B cell (primary cell): ENCODE results near the gene CCDC144A. TPM values are rescaled to one million over a fixed set of nuclear protein-coding genes. Genes with fewer than 3 reads are reported as not detected.
"Not testable (repeated sequence)": the region's sequence is repeated elsewhere in the genome, so short reads cannot be mapped to it uniquely, and the experiment has no call there.

Experiments used
- ATAC-seq: fragments of 200-7000 bp; cut with Tn5 transposase; one replicate; pipeline ENCODE4 v1.10.0; 2021; ENCODE audit warnings: low read depth, mild to moderate bottlenecking, moderate number of reproducible peaks, moderate library complexity
- CTCF ChIA-PET: fragments of 350-600 bp; sonication (Branson Sonifier 250); formaldehyde crosslinking; loops from one replicate; lab custom pipeline; 2021; ENCODE audit warnings: antibody characterized with exemption, inconsistent platforms; lab: Charles Lee
- POLR2A ChIA-PET: fragments of 350-600 bp; sonication (Branson Sonifier 250); formaldehyde crosslinking; loops from one replicate; lab custom pipeline; 2021; ENCODE audit warnings: antibody characterized with exemption; lab: Charles Lee
- DNase-seq: peaks from one replicate; pipeline ENCODE4 v3.0.0; 2013
- H2AFZ ChIP-seq: 2 replicates; pipeline ENCODE4 v1.6.1; 2012; ENCODE audit warnings: mild to moderate bottlenecking, low read depth, low read length; ENCODE audit not compliant: insufficient read depth, poor library complexity, severe bottlenecking
- H3K27ac ChIP-seq, 2 donors: 1 replicate in 1 of 2; 2 replicates in 1 of 2; pipeline ENCODE4 v1.5.1; 2012 to 2013; ENCODE audit warnings: low read length in 2 of 2, mild to moderate bottlenecking in 2 of 2, moderate library complexity in 1 of 2
- H3K27me3 ChIP-seq, 4 experiments: fragments of 200-600 bp in 1 of 4; sonication (generic) in 1 of 4; replicated peaks in 1 of 4; 1 replicate in 2 of 4; 2 replicates in 2 of 4; pipeline versions ENCODE4 v1.6.1 to v1.7.0; 2013 to 2016; ENCODE audit warnings: low read length in 3 of 4, mild to moderate bottlenecking in 2 of 4, mixed read lengths in 1 of 4, moderate library complexity in 1 of 4; ENCODE audit not compliant: insufficient read depth in 4 of 4, control insufficient read depth in 3 of 4; ENCODE audit errors: control extremely low read depth in 1 of 4
- H3K36me3 ChIP-seq, 2 experiments: replicated peaks in 1 of 2; 1 replicate in 1 of 2; 2 replicates in 1 of 2; pipeline versions ENCODE4 v1.6.1 to v1.7.1; 2013; ENCODE audit warnings: low read length in 1 of 2; ENCODE audit not compliant: insufficient read depth in 2 of 2, control insufficient read depth in 1 of 2; ENCODE audit errors: control extremely low read depth in 1 of 2, extremely low read depth in 1 of 2
- H3K4me1 ChIP-seq, 2 donors: fragments of 200-600 bp in 1 of 2; sonication (generic) in 1 of 2; 1 replicate in 1 of 2; 2 replicates in 1 of 2; pipeline versions ENCODE4 v1.5.1 to v1.6.1; 2013 to 2017; ENCODE audit warnings: low read length in 2 of 2; ENCODE audit not compliant: control insufficient read depth in 2 of 2, insufficient read depth in 2 of 2
- H3K4me2 ChIP-seq: replicated peaks from 2 replicates; pipeline ENCODE3; 2012; ENCODE audit warnings: mild to moderate bottlenecking, low read depth, low read length; ENCODE audit not compliant: poor library complexity, severe bottlenecking
- H3K4me3 ChIP-seq, 5 experiments: fragments of 200-600 bp in 1 of 5; sonication (generic) in 1 of 5; 1 replicate in 3 of 5; 2 replicates in 2 of 5; pipeline versions ENCODE4 v1.5.1 to v1.7.0; 2011 to 2016; ENCODE audit warnings: low read length in 4 of 5, mild to moderate bottlenecking in 4 of 5, low read depth in 2 of 5, control low read depth in 1 of 5, moderate library complexity in 1 of 5; ENCODE audit not compliant: insufficient read depth in 1 of 5; ENCODE audit errors: control extremely low read depth in 1 of 5, extremely low read depth in 1 of 5
- H3K79me2 ChIP-seq: fragments of 200-600 bp; sonication (generic); one replicate; pipeline ENCODE4 v1.6.0; 2016; ENCODE audit warnings: low read length; ENCODE audit not compliant: control insufficient read depth, insufficient read depth
- H3K9ac ChIP-seq: fragments of 200-600 bp; sonication (generic); 2 replicates; pipeline ENCODE4 v1.6.1; 2017; ENCODE audit warnings: mild to moderate bottlenecking, low read length, moderate library complexity
- H3K9me3 ChIP-seq, 3 donors: one replicate each; pipeline versions ENCODE4 v1.6.1 to v1.7.1; 2013; ENCODE audit warnings: low read length in 2 of 3; ENCODE audit not compliant: control insufficient read depth in 2 of 3, insufficient read depth in 1 of 3; ENCODE audit errors: control extremely low read depth in 1 of 3
- H4K20me1 ChIP-seq: 2 replicates; pipeline ENCODE4 v1.6.0; 2012; ENCODE audit warnings: mild to moderate bottlenecking, low read length; ENCODE audit not compliant: insufficient read depth, control insufficient read depth, poor library complexity, severe bottlenecking
- H3K27ac Mint-ChIP-seq: one replicate; pipeline ENCODE4 v1.8.0; 2021; ENCODE audit warnings: mixed read lengths
- H3K27me3 Mint-ChIP-seq: one replicate; pipeline ENCODE4 v1.8.0; 2021; ENCODE audit warnings: mixed read lengths
- H3K4me1 Mint-ChIP-seq: one replicate; pipeline ENCODE4 v1.8.0; 2021; ENCODE audit warnings: mixed read lengths
- H3K4me3 Mint-ChIP-seq: one replicate; pipeline ENCODE4 v1.8.0; 2021; ENCODE audit warnings: mixed read lengths
- H3K9me3 Mint-ChIP-seq: one replicate; pipeline ENCODE4 v1.8.0; 2022; ENCODE audit warnings: mixed read lengths; ENCODE audit not compliant: insufficient read depth
- WGBS: methylation state at CpG from one replicate; pipeline ENCODE4 v1.1.5; 2013; ENCODE audit warnings: missing lambda C conversion rate; ENCODE audit not compliant: insufficient coverage; 5-methylcytosine and 5-hydroxymethylcytosine counted together
- intact Hi-C: fragments of 100-400 bp; cut with micrococcal nuclease; formaldehyde crosslinking; loops from one replicate; pipeline ENCODE4 v1.10.0; 2022
- polyA plus RNA-seq: library from polyadenylated mRNA; depleted of rRNA; stranded (reverse); fragments of >200 nt; gene quantifications from 2 replicates; pipeline ENCODE4 v1.2.3, GENCODE V29; 2012
- total RNA-seq, 2 donors: library from RNA; stranded (reverse); fragments of 120-200 nt in 1 of 2; gene quantifications; 1 replicate in 1 of 2; 2 replicates in 1 of 2; pipeline versions ENCODE4 v1.2.3 to v1.2.4, GENCODE V29; 2013 to 2022

Gene CCDC144A
- total and polyA plus RNA-seq, 2 donors (not counting 1 experiment from before 2014, with no cell fraction given) = 4.8 TPM; not detected in 1

- H3K27ac ChIP-seq, CTCF ChIA-PET, H3K4me1 ChIP-seq, H3K4me3 Mint-ChIP-seq, ATAC-seq, intact Hi-C loops, H3K9me3 ChIP-seq, H2AFZ ChIP-seq, H3K27me3 Mint-ChIP-seq, POLR2A ChIA-PET, H3K9me3 Mint-ChIP-seq, DNase-seq, H3K9ac ChIP-seq, H3K4me1 Mint-ChIP-seq, H3K27me3 ChIP-seq, H3K27ac Mint-ChIP-seq, H3K36me3 ChIP-seq, H4K20me1 ChIP-seq, H3K4me2 ChIP-seq, H3K4me3 ChIP-seq, H3K79me2 ChIP-seq: not testable (repeated sequence)
- no CpG with 5 or more reads among the region's 3 CpGs for WGBS
Measured at GRCh38 chr17:16758177-16758576, 68.1 kb downstream of the CCDC144A start.

GRCh38 chr17:16768290-16769175 is 78.5 kb downstream of the CCDC144A start:
- H3K27me3 ChIP-seq, H3K27ac Mint-ChIP-seq, H3K4me2 ChIP-seq, CTCF ChIA-PET, H3K36me3 ChIP-seq, H4K20me1 ChIP-seq, H3K79me2 ChIP-seq, H3K4me3 Mint-ChIP-seq, H3K9me3 Mint-ChIP-seq, H3K4me3 ChIP-seq, POLR2A ChIA-PET, H3K9me3 ChIP-seq, H3K4me1 ChIP-seq, intact Hi-C loops, H3K4me1 Mint-ChIP-seq, ATAC-seq, DNase-seq, H3K27me3 Mint-ChIP-seq, H3K27ac ChIP-seq, H3K9ac ChIP-seq, H2AFZ ChIP-seq: not testable (repeated sequence)
- no CpG with 5 or more reads among the region's 2 CpGs for WGBS

- H3K4me1 ChIP-seq, H3K27ac ChIP-seq, H3K9ac ChIP-seq, H4K20me1 ChIP-seq, H3K9me3 Mint-ChIP-seq, DNase-seq, H3K9me3 ChIP-seq, H3K27ac Mint-ChIP-seq, POLR2A ChIA-PET, intact Hi-C loops, H3K4me1 Mint-ChIP-seq, H3K79me2 ChIP-seq, H3K27me3 ChIP-seq, H3K4me3 ChIP-seq, H2AFZ ChIP-seq, H3K36me3 ChIP-seq, ATAC-seq, H3K4me3 Mint-ChIP-seq, CTCF ChIA-PET, H3K27me3 Mint-ChIP-seq, H3K4me2 ChIP-seq: not testable (repeated sequence)
- no CpG with 5 or more reads among the region's 4 CpGs for whole genome bisulfite sequencing
Measured at GRCh38 chr17:16772394-16773145, 82.5 kb downstream of the CCDC144A start.

GRCh38 chr17:16773146-16773522 is 83.1 kb downstream of the CCDC144A start:
- H2AFZ ChIP-seq, H3K4me3 ChIP-seq, H3K4me1 Mint-ChIP-seq, H3K79me2 ChIP-seq, H3K9ac ChIP-seq, H3K27me3 ChIP-seq, DNase-seq, H3K36me3 ChIP-seq, H3K27ac ChIP-seq, POLR2A ChIA-PET, H3K27me3 Mint-ChIP-seq, H3K4me3 Mint-ChIP-seq, H3K4me2 ChIP-seq, H4K20me1 ChIP-seq, CTCF ChIA-PET, H3K9me3 Mint-ChIP-seq, intact Hi-C loops, H3K4me1 ChIP-seq, H3K27ac Mint-ChIP-seq, H3K9me3 ChIP-seq, ATAC-seq: not testable (repeated sequence)
- WGBS = no CpG with 5 or more reads among the region's 2 CpGs
